ENCODE data around the gene NLK. TPM values are rescaled to one million over a fixed set of nuclear protein-coding genes. Genes with fewer than 3 reads are reported as not detected.

NLK gene
- total RNA-seq, 1 experiment from 2014 or later, result 31.8 TPM

GRCh38 chr17:28133562-28133970 is 91.1 kb downstream of the NLK start:
- no peaks in the 10 kb centered on the region for H3K27me3 ChIP-seq (ENCODE audit: insufficient read depth, low read length)
- no peak overlapping the region for H2BK20ac ChIP-seq (ENCODE audit: low read depth, low read length, poor library complexity, severe bottlenecking)
- no peak overlapping the region for H3K4me2 ChIP-seq (ENCODE audit: insufficient read depth, insufficient read length, low read length)
- H3T11ph ChIP-seq (ENCODE audit: low read length), result no peak overlapping the region
- H3K9ac ChIP-seq (ENCODE audit: extremely low read depth, insufficient read length, low read length), result no peak overlapping the region
- no peaks in the 10 kb centered on the region for H4K20me1 ChIP-seq (ENCODE audit: control insufficient read depth, insufficient read depth, insufficient read length)
- no peak overlapping the region for H3K18ac ChIP-seq (ENCODE audit: insufficient read length, low read depth, low read length)
- no peak overlapping the region for H3K56ac ChIP-seq (ENCODE audit: insufficient read length, low read depth, low read length)
- no peak overlapping the region for H3K27ac ChIP-seq (ENCODE audit: insufficient read length, low read depth, low read length)
- H2AK5ac ChIP-seq (ENCODE audit: insufficient read length, low read length), result no peak overlapping the region
- no peaks in the 10 kb centered on the region for H3K9me3 ChIP-seq (ENCODE audit: control insufficient read depth, low read depth, low read length)
- H3K23me2 ChIP-seq (ENCODE audit: insufficient read length, low read depth, low read length, poor library complexity, severe bottlenecking), result no peaks in the 10 kb centered on the region
- no peak for TF ChIP-seq CTCF (conservative IDR thresholded peaks at IDR 0.05)
- Mint-ChIP-seq H3K9me3 (no peaks in the 10 kb centered on the region), H3K4me3 (no peak overlapping the region), H3K27me3 (ENCODE audit: low read depth) (no peaks in the 10 kb centered on the region), H3K36me3 (ENCODE audit: insufficient read depth in 1 of 3, low read depth in 3 of 3) (peaks cover 10 to 26% (median 17%) of the 10 kb centered on the region in 3 experiments; a peak in 6 of 7 replicates), H3K4me1 (no peaks in the 10 kb centered on the region), H3K27ac (no peak overlapping the region)
- no peak overlapping the region for H3K4ac ChIP-seq (ENCODE audit: low read depth, low read length)
- no peak overlapping the region for H3K14ac ChIP-seq (ENCODE audit: insufficient read depth, low read length)
- no peak overlapping the region for H3K23ac ChIP-seq (ENCODE audit: insufficient read length, low read depth, low read length)
- DNase-seq, result no peak
- no peak overlapping the region for H4K5ac ChIP-seq (ENCODE audit: insufficient read length, low read depth, low read length)
- H2AFZ ChIP-seq (ENCODE audit: low read length), result no peak overlapping the region
- no peaks in the 10 kb centered on the region for H3K4me1 ChIP-seq (ENCODE audit: insufficient read depth, low read length)
- no peak overlapping the region for H4K91ac ChIP-seq (ENCODE audit: insufficient read length, low read depth, low read length)
- no peak overlapping the region for H2BK15ac ChIP-seq (ENCODE audit: low read depth, low read length)
- no peaks in the 10 kb centered on the region for H3K79me1 ChIP-seq (ENCODE audit: insufficient read depth, low read depth, low read length, poor library complexity, severe bottlenecking)
- no peak overlapping the region for H4K8ac ChIP-seq (replicated peaks; ENCODE audit: insufficient read length, low read depth, low read length)
- H2BK5ac ChIP-seq (ENCODE audit: insufficient read length, low read length), result no peak overlapping the region
- H3K79me2 ChIP-seq (ENCODE audit: insufficient read depth, low read length), result no peaks in the 10 kb centered on the region
- no peak overlapping the region for H2BK120ac ChIP-seq (ENCODE audit: low read depth, low read length, poor library complexity, severe bottlenecking)
- no peak overlapping the region for H2BK12ac ChIP-seq (ENCODE audit: insufficient read length, low read depth, low read length)

Data from H9 (cell line).